HUES6 (cell line): Measurements from ENCODE around the gene ATP6AP2.
A peak's percentile ranks its signal among the peaks of the same experiment; 100 is the strongest.
"Not testable (repeated sequence)": the region's sequence is repeated elsewhere in the genome, so short reads cannot be mapped to it uniquely, and the experiment has no call there.

Experiments used
- H3K27ac ChIP-seq: 2 replicates; pipeline ENCODE4 v1.7.0; 2013; ENCODE audit warnings: low read depth, mild to moderate bottlenecking, low read length, inconsistent platforms
- H3K27me3 ChIP-seq: 2 replicates; pipeline ENCODE4 v1.6.1; 2013; ENCODE audit warnings: low read length; ENCODE audit not compliant: control insufficient read depth, insufficient read depth
- H3K36me3 ChIP-seq: 2 replicates; pipeline ENCODE4 v1.6.1; 2013; ENCODE audit warnings: low read length; ENCODE audit not compliant: control insufficient read depth, insufficient read depth
- H3K4me1 ChIP-seq: 2 replicates; pipeline ENCODE4 v1.6.1; 2013; ENCODE audit warnings: low read length; ENCODE audit not compliant: control insufficient read depth, insufficient read depth
- H3K4me3 ChIP-seq: 2 replicates; pipeline ENCODE4 v1.5.1; 2013; ENCODE audit warnings: low read depth, low read length
- H3K9ac ChIP-seq: one replicate; pipeline ENCODE4 v1.6.1; 2013; ENCODE audit warnings: mild to moderate bottlenecking, low read length
- H3K9me3 ChIP-seq: 2 replicates; pipeline ENCODE4 v1.6.1; 2013; ENCODE audit warnings: low read depth, low read length; ENCODE audit not compliant: control insufficient read depth, insufficient read depth

The ATP6AP2 gene

DNA sequence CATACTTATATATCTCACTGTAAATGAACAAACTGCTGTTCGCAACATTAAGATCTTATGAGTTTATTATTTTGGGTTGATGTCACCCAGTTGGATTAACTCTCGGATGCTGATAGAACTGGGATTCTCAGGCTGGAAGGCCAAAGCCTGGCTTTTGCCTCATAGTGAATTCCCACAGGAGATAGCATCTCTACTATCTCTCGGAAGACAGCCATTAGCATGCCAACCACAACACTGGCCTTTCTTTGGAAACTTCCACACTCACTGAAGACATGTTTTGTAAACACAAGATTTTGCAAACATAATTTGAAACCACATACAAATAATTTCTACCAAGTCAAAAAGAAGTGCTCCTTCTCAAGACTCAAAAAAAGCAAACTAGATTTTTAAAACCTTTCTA lies 4.5 kb upstream of the ATP6AP2 start:
- Histone ChIP-seq H3K9me3 (no peaks in the 10 kb centered on the region; the same call in 1 of the 2 replicates), H3K4me3 (no peak overlapping the region), H3K9ac (no peak overlapping the region), H3K27me3 (no peaks in the 10 kb centered on the region), H3K27ac (no peak overlapping the region), H3K4me1 (0 out of 2 replicates have a peak, but pooled peaks cover 3% of the 10 kb centered on the region), H3K36me3 (no peaks in the 10 kb centered on the region)

GRCh38 chrX:40578039-40578695 lies 2.6 kb upstream of the ATP6AP2 start:
- H3K36me3 ChIP-seq, result no peaks in the 10 kb centered on the region
- H3K9ac ChIP-seq, result no peak overlapping the region
- H3K9me3 ChIP-seq, result peaks cover under 1% of the 10 kb centered on the region; the same call in 1 of the 2 replicates
- H3K27me3 ChIP-seq, result no peaks in the 10 kb centered on the region
- no peak overlapping the region for H3K27ac ChIP-seq
- H3K4me1 ChIP-seq, result 0 out of 2 replicates have a peak, but pooled peaks cover 3% of the 10 kb centered on the region
- H3K4me3 ChIP-seq, result no peak overlapping the region

- 0 out of 2 replicates have a peak, but pooled peaks cover 3% of the 10 kb centered on the region for H3K4me1 ChIP-seq
- H3K4me3 ChIP-seq, result no peak overlapping the region
- H3K27me3 ChIP-seq, result no peaks in the 10 kb centered on the region
- no peak overlapping the region for H3K9ac ChIP-seq
- no peaks in the 10 kb centered on the region for H3K36me3 ChIP-seq
- peaks cover 3% of the 10 kb centered on the region; the same call in 1 of the 2 replicates for H3K9me3 ChIP-seq
- no peak overlapping the region for H3K27ac ChIP-seq
These were observed 1.6 kb upstream of the ATP6AP2 start for GRCh38 chrX:40579141-40579540.

GRCh38 chrX:40579900-40580536 lies 752 bp upstream of the ATP6AP2 start:
- no peaks in the 10 kb centered on the region for H3K36me3 ChIP-seq
- no peaks in the 10 kb centered on the region for H3K27me3 ChIP-seq
- peak overlapping the region; percentile 73 for H3K9ac ChIP-seq
- H3K4me1 ChIP-seq, result 0 out of 2 replicates have a peak, but pooled peaks cover 3% of the 10 kb centered on the region
- H3K4me3 ChIP-seq, result peak overlapping the region; percentile 95
- H3K9me3 ChIP-seq, result peaks cover 3% of the 10 kb centered on the region; the same call in 1 of the 2 replicates
- no peak overlapping the region for H3K27ac ChIP-seq

GRCh38 chrX:40581336-40581920 lies 658 bp downstream of the ATP6AP2 start:
- Histone ChIP-seq H3K9ac (peak overlapping the region; percentile 51), H3K36me3 (no peaks in the 10 kb centered on the region), H3K4me1 (0 out of 2 replicates have a peak, but pooled peaks cover 3% of the 10 kb centered on the region), H3K27me3 (no peaks in the 10 kb centered on the region), H3K9me3 (peaks cover 3% of the 10 kb centered on the region; the same call in 1 of the 2 replicates), H3K4me3 (peak overlapping the region; percentile 95), H3K27ac (no peak overlapping the region)

DNA sequence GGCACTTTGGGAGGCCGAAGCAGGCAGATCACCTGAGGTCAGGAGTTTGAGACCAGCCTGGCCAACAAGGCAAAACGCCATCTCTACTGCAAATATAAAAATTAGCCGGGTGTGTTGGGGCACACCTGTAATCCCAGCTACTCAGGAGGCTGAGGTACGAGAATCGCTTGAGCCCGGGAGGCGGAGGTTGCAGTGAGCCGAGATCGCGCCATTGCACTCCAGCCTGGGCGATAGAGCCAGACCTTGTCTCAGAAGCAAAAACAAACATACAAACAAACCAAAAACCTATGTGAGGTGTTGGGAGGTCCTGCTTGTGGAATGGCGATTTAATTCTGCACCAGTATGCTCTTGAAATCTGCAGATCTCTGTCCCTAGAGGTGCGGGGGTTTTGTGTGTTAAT lies 1.4 kb downstream of the ATP6AP2 start:
- not testable (repeated sequence) for H3K9me3 ChIP-seq, H3K4me3 ChIP-seq, H3K9ac ChIP-seq, H3K27me3 ChIP-seq, H3K36me3 ChIP-seq, H3K4me1 ChIP-seq, H3K27ac ChIP-seq

DNA sequence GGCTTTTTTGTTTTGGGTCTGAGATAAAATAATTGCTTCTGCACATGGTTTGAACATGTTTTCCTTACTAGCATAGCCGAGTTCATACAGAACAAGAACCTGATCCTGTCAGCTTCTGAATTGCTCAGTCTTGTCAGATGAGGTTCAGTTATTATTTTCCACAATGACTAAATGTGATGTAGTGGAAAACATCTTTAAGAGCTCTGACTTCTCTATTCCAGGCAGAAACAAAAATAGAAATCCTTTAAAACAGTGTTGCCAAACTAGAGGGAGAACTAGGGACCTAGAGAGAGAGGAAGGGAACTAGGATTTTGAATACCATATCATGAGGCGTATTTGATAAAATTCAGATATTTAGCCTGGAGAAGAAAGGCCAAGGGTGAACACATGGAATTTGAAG lies 2.0 kb downstream of the ATP6AP2 start:
- Histone ChIP-seq H3K4me1 (0 out of 2 replicates have a peak, but pooled peaks cover 3% of the 10 kb centered on the region), H3K27me3 (no peaks in the 10 kb centered on the region), H3K9me3 (peaks cover 3% of the 10 kb centered on the region; the same call in 1 of the 2 replicates), H3K27ac (no peak overlapping the region), H3K4me3 (no peak overlapping the region), H3K36me3 (no peaks in the 10 kb centered on the region), H3K9ac (no peak overlapping the region)

- H3K27ac ChIP-seq, H3K4me3 ChIP-seq, H3K27me3 ChIP-seq, H3K4me1 ChIP-seq, H3K9me3 ChIP-seq, H3K9ac ChIP-seq: not testable (repeated sequence)
- peaks cover 17% of the 10 kb centered on the region for H3K36me3 ChIP-seq
These were observed 6.9 kb downstream of the ATP6AP2 start for GRCh38 chrX:40587623-40588022.

DNA sequence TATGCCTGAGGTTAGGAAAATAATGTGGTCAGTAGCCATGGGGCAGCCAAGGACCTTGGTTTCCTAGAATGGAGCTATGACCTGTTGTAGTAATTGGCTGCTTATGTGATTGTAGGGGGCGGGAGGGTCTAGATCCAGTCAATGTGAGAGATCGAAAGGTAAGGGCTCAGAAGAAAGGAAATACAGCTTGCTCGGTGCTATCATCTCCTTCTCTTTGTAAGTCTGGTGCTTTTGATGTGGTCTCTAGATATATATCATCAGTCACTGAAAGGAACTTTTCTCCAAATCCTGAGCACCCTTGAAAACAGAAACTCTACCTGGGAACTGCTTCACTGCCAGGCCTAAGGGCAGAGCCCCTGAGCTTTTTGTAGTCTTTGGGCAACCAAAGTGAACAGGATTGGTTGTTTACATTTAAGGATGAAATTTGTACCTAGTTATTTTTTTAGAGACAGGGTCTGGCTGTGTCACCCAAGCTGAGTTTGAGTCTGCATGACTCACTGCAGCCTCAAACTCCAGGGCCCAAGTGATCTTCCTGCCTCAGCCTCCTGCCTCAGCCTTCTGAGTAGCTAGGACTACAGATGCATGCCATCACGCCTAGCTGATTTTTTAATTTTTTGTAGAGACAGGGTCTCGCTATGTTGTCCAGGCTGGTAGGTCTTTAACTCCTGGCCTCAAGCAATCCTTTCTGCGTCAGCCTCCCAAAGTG lies 9.0 kb downstream of the ATP6AP2 start:
- not testable (repeated sequence) for H3K27ac ChIP-seq, H3K4me1 ChIP-seq, H3K27me3 ChIP-seq, H3K4me3 ChIP-seq, H3K9ac ChIP-seq, H3K9me3 ChIP-seq
- H3K36me3 ChIP-seq, result peaks cover 22% of the 10 kb centered on the region

- Histone ChIP-seq H3K4me3 (no peak overlapping the region), H3K27ac (no peak overlapping the region), H3K9me3 (no peaks in the 10 kb centered on the region), H3K36me3 (peaks cover 35% of the 10 kb centered on the region), H3K4me1 (no peaks in the 10 kb centered on the region), H3K27me3 (no peaks in the 10 kb centered on the region), H3K9ac (no peak overlapping the region)
These were observed 22.7 kb downstream of the ATP6AP2 start for GRCh38 chrX:40603446-40603845.
